Right lobe of liver (tissue), 4 donors: ENCODE results near the gene RGL1.

ENCODE experiments used
- CTCF ChIP-seq, 4 donors: fragments of 200-600 bp in 3 of 4; fragments of 450-650 bp in 1 of 4; IDR thresholded peaks; one replicate each; pipeline versions ENCODE4 v1.5.1 to v1.8.0; 2016 to 2022; ENCODE audit warnings: antibody characterized with exemption in 4 of 4, mild to moderate bottlenecking in 2 of 4
- POLR2A ChIP-seq: fragments of 450-650 bp; IDR thresholded peaks from one replicate; pipeline ENCODE4 v1.6.1; 2017; ENCODE audit warnings: antibody characterized with exemption, mild to moderate bottlenecking
- donor health status: DM: no; HTN: no; CAD: no.
- donor health status: DM: no; HTN: no; CAD: no.
- donor health status: DM: no; HTN: yes; CAD: no.

- TF ChIP-seq CTCF (IDR thresholded peaks at IDR 0.05) (no peak), POLR2A (no peak)
These were observed 102.2 kb downstream of the RGL1 start for GRCh38 chr1:183907070-183907469.
